Measurements from ENCODE around the gene CACNA1C. TPM values are rescaled to one million over a fixed set of nuclear protein-coding genes. Genes with fewer than 3 reads are reported as not detected.

CACNA1C gene
- total RNA-seq, 1 experiment from 2014 or later = 3.7 TPM

DNA sequence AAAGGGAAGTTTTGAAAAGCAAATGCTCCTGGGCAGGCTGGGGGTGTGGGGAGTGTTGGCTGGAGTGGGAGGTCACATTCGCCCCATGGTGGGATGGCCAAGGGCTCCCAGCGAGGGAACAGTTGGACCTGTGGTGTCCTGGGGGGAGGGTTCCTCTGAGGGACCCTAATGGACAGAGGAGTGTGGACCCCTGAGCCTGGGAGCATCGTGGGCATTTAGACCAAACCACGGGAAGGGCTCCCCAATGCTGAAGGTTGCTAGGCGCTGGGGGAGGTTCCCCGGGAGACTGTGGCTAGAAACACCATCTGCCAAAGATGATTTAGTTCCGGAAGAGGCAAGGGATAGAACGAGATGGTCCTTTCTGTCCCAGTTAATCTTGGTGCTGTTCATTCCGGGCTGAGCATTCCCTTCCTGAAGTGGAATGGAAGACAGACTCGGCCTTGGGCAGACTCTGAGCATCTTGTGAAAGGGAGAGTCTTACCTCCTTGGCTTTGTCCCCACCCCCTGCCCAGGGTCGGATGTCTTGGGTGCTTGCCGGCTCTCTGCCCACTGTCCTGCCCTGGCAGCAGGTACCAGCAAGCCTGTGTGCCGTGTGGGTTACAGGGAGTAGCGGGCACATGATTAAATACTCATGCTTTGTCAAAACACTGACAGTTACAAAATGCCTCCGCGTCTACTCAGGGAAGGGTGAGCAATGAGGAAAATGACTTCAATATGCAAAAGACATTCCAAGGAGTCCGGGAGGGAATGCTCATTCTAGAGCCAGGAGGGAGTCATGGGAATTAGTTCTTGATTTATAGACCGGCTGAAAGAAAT lies 215.9 kb downstream of the CACNA1C start:
- BruUV-seq (replicated peaks) = no TSS peak
- no peaks in the 10 kb centered on the region for H3K36me3 ChIP-seq (ENCODE audit: insufficient read depth, low read length, poor library complexity, severe bottlenecking)
- H3K4me1 ChIP-seq (ENCODE audit: insufficient read depth, low read length, poor library complexity, severe bottlenecking) = peaks cover 8% of the 10 kb centered on the region
- TF ChIP-seq EZH2 (IDR thresholded peaks at IDR 0.05; ENCODE audit: borderline replicate concordance, low read depth, low read length, poor library complexity, severe bottlenecking) = no peak
- TF ChIP-seq, protein P1, sequence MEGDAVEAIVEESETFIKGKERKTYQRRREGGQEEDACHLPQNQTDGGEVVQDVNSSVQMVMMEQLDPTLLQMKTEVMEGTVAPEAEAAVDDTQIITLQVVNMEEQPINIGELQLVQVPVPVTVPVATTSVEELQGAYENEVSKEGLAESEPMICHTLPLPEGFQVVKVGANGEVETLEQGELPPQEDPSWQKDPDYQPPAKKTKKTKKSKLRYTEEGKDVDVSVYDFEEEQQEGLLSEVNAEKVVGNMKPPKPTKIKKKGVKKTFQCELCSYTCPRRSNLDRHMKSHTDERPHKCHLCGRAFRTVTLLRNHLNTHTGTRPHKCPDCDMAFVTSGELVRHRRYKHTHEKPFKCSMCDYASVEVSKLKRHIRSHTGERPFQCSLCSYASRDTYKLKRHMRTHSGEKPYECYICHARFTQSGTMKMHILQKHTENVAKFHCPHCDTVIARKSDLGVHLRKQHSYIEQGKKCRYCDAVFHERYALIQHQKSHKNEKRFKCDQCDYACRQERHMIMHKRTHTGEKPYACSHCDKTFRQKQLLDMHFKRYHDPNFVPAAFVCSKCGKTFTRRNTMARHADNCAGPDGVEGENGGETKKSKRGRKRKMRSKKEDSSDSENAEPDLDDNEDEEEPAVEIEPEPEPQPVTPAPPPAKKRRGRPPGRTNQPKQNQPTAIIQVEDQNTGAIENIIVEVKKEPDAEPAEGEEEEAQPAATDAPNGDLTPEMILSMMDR (conservative IDR thresholded peaks at IDR 0.05; ENCODE audit: low read depth, low read length) = no peak
- H3K27ac ChIP-seq (ENCODE audit: low read depth, low read length, poor library complexity, severe bottlenecking) = no peak overlapping the region
- H3K4me3 ChIP-seq (ENCODE audit: low read depth, low read length, poor library complexity, severe bottlenecking) = no peak overlapping the region
- H3K9me3 ChIP-seq (ENCODE audit: low read depth, low read length, poor library complexity, severe bottlenecking) = no peaks in the 10 kb centered on the region
- intact Hi-C loops (cut with micrococcal nuclease; ENCODE audit: unreplicated experiment) = no loop called here
- POLR2A ChIA-PET (ENCODE audit: low non-redundant PET) = no interaction called here
- DNase-seq (ENCODE audit: low spot score) = no peak
- CTCF ChIA-PET = no interaction called here
- no peaks in the 10 kb centered on the region for H3K27me3 ChIP-seq (replicated peaks; ENCODE audit: insufficient read depth, low read depth, low read length, poor library complexity)

- POLR2A ChIA-PET (ENCODE audit: low non-redundant PET) = no interaction called here
- no peaks in the 10 kb centered on the region for H3K9me3 ChIP-seq (ENCODE audit: low read depth, low read length, poor library complexity, severe bottlenecking)
- H3K4me3 ChIP-seq (ENCODE audit: low read depth, low read length, poor library complexity, severe bottlenecking) = no peak overlapping the region
- intact Hi-C loops (cut with micrococcal nuclease; ENCODE audit: unreplicated experiment) = no loop called here
- H3K27ac ChIP-seq (ENCODE audit: low read depth, low read length, poor library complexity, severe bottlenecking) = no peak overlapping the region
- CTCF ChIA-PET = no interaction called here
- peaks cover 3% of the 10 kb centered on the region for H3K4me1 ChIP-seq (ENCODE audit: insufficient read depth, low read length, poor library complexity, severe bottlenecking)
- no peaks in the 10 kb centered on the region for H3K27me3 ChIP-seq (replicated peaks; ENCODE audit: insufficient read depth, low read depth, low read length, poor library complexity)
- no peak for DNase-seq (ENCODE audit: low spot score)
- TF ChIP-seq, protein P1 (conservative IDR thresholded peaks at IDR 0.05; ENCODE audit: low read depth, low read length) = no peak
- TF ChIP-seq EZH2 (IDR thresholded peaks at IDR 0.05; ENCODE audit: borderline replicate concordance, low read depth, low read length, poor library complexity, severe bottlenecking) = no peak
- no TSS peak for BruUV-seq (replicated peaks)
- no peaks in the 10 kb centered on the region for H3K36me3 ChIP-seq (ENCODE audit: insufficient read depth, low read length, poor library complexity, severe bottlenecking)
These were observed 218.1 kb downstream of the CACNA1C start for GRCh38 chr12:2270846-2271245.

DNA sequence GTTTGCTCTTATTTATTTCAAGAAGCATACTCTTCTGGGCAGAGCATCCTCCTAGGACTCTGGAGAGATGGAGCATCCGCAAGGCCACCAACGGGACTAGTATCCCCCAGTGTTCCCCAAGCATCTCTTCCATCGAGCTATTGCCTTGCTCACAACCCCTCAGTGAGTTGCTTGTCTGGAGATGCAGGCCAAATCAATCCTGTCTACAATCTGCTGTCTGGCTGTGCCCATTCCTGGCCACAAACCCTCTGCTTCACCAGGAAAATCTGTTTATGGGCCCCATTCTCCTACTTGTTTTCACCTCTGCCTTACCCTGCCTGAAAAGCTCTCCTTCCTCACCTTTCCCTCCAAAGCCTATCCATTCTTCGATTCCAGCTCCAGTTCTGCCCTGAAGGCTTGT lies 219.2 kb downstream of the CACNA1C start:
- Histone ChIP-seq H3K27me3 (replicated peaks; ENCODE audit: insufficient read depth, low read depth, low read length, poor library complexity) (no peaks in the 10 kb centered on the region), H3K27ac (ENCODE audit: low read depth, low read length, poor library complexity, severe bottlenecking) (no peak overlapping the region), H3K9me3 (ENCODE audit: low read depth, low read length, poor library complexity, severe bottlenecking) (no peaks in the 10 kb centered on the region), H3K4me1 (ENCODE audit: insufficient read depth, low read length, poor library complexity, severe bottlenecking) (no peaks in the 10 kb centered on the region), H3K4me3 (ENCODE audit: low read depth, low read length, poor library complexity, severe bottlenecking) (no peak overlapping the region), H3K36me3 (ENCODE audit: insufficient read depth, low read length, poor library complexity, severe bottlenecking) (no peaks in the 10 kb centered on the region)
- TF ChIP-seq EZH2 (IDR thresholded peaks at IDR 0.05; ENCODE audit: borderline replicate concordance, low read depth, low read length, poor library complexity, severe bottlenecking) = no peak
- TF ChIP-seq, protein P1 (conservative IDR thresholded peaks at IDR 0.05; ENCODE audit: low read depth, low read length) = no peak
- CTCF ChIA-PET = no interaction called here
- DNase-seq (ENCODE audit: low spot score) = no peak
- BruUV-seq (replicated peaks) = no TSS peak
- POLR2A ChIA-PET (ENCODE audit: low non-redundant PET) = no interaction called here
- intact Hi-C loops (cut with micrococcal nuclease; ENCODE audit: unreplicated experiment) = no loop called here

Measured in A673 (cell line).